ENCODE measurements around the gene PKP4.

GRCh38 chr2:158702740-158703139 is 246.0 kb downstream of the PKP4 start:
- TF ChIP-seq TAF1 (IDR thresholded peaks at IDR 0.05; ENCODE audit: borderline replicate concordance, insufficient read depth, low read length) (no peak), POLR2AphosphoS5 (IDR thresholded peaks at IDR 0.05; ENCODE audit: low read depth, low read length) (no peak), FOXP2 (optimal IDR thresholded peaks at IDR 0.05; ENCODE audit: borderline replicate concordance, extremely low read depth, extremely low read length, insufficient read depth) (no peak), REST (IDR thresholded peaks at IDR 0.05; ENCODE audit: insufficient read depth in 1 of 2, low read depth in 2 of 2, low read length in 2 of 2) (no peak)
